HG03060 (cell line): Measurements from ENCODE around the gene KCNC4.

Source experiments
- ATAC-seq: cut with Tn5 transposase; IDR thresholded peaks from one replicate; pipeline ENCODE4 v1.9.1; 2021; ENCODE audit warnings: low read depth, moderate number of reproducible peaks; ENCODE audit not compliant: unreplicated experiment

The KCNC4 gene

GRCh38 chr1:110228381-110228780 lies 18.3 kb downstream of the KCNC4 start:
- ATAC-seq = no peak

DNA sequence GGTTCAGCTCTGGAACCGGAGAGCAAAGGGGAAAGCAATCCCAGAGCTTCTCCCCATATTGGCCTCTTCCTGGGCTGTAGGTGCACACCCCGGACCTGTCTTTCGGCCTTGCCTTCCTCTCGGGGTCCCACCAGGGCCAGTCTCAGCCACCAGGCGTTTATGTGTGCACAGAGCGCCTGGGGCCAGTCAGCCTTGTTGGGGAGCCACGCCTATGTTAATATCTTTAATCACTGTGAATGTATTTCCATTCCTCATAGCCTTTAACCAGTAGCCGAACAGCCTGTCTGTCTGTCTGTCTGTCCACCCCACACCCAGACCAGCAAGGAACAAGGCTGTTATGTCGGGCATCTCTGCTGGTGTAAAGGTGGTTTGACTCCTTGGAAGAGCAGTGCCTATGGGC lies 18.8 kb downstream of the KCNC4 start:
- ATAC-seq = no peak

GRCh38 chr1:110229348-110230001 lies 19.4 kb downstream of the KCNC4 start:
- no peak for ATAC-seq

GRCh38 chr1:110230381-110231199 lies 20.5 kb downstream of the KCNC4 start:
- no peak for ATAC-seq

DNA sequence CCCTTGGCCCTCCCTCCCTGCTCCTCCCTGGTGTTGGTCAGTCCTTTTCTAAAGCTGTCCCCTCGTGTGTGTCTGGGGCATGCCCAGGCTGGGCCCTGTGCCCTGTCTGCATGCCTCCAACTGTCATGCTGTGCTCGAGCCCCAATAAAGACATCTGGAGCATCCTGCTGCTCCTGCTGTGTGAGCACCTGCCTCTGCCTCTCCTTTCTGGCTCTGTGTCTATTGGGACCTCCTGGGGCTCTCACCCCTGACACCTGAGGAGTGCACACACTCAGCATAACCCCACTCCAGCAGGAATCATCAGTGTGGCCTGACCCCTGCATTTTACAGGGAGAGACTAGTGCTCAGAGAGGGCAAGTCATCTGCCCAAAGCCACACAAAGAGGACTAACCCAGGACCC lies 23.7 kb downstream of the KCNC4 start:
- ATAC-seq = no peak

- ATAC-seq = no peak
Observed at GRCh38 chr1:110234691-110235090, 24.6 kb downstream of the KCNC4 start.

DNA sequence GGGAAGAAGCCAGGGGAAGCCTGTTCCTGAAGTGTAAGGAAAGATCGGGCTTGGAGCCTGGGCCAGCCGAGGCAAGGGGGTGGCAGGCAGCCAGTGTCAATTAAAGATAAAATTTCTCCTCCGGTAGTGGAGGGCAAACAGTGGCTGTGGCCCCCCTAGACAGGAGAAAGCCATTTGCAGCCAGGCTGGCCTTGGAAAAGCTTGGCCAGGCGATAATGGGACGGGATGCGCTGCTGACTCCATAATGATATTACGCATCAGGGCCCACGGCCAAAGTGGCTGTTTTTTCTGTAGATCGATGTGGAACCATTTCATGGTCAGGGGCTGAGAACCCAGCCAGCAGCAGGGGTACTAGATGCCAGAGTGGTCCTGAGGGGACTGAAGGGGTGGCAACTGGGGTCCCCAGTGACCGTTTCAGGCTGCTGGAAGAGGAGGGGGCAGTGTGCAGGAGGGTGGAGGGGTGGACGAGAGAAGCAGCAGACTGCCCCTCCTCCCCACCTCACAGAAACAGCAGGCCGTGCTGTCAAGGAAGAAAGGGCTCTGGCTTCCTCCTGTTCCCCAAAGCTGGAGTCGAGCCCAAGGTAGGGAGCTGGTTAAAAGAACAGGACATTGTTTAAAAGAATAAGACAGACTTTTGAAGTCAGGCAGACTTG lies 25.2 kb downstream of the KCNC4 start:
- ATAC-seq = no peak

- ATAC-seq = no peak
Observed at GRCh38 chr1:110235834-110236682, 25.9 kb downstream of the KCNC4 start.

DNA sequence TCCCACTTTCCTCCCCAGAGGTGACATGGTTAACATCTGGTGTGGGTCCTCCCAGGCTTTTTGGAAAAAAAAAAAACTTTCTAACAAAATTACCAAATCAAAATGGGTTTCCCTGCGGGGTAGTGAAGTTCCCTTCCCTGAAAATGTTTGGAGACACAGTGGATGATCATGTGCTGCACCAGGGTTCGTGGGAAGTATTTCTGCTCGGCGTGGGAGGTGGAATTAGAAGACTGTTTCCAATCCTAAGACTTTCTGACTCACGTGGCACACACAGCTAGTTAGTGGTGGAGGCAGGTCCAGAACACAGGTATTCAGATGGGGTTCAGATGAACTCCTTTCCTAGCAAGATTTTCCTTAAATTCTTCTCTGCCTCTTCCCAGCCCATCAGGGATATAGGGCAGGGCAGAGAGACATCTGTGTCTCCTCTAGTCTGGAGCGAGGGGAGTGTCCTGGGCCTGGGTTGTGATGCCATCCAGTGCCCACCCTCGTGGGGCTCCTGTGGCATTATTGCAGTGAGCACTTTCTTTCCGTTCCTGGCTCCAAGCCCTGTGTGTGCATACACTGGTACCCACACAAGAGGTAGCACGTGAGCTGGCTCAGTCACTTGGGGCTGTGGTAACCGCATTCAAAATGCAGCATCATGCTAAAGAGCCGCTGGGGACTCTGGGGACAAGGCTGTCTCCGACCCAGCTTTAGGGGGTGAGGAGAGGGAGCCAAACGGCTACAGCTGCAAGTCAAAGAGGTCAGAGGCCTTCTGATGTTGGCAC lies 27.5 kb downstream of the KCNC4 start:
- ATAC-seq = no peak

DNA sequence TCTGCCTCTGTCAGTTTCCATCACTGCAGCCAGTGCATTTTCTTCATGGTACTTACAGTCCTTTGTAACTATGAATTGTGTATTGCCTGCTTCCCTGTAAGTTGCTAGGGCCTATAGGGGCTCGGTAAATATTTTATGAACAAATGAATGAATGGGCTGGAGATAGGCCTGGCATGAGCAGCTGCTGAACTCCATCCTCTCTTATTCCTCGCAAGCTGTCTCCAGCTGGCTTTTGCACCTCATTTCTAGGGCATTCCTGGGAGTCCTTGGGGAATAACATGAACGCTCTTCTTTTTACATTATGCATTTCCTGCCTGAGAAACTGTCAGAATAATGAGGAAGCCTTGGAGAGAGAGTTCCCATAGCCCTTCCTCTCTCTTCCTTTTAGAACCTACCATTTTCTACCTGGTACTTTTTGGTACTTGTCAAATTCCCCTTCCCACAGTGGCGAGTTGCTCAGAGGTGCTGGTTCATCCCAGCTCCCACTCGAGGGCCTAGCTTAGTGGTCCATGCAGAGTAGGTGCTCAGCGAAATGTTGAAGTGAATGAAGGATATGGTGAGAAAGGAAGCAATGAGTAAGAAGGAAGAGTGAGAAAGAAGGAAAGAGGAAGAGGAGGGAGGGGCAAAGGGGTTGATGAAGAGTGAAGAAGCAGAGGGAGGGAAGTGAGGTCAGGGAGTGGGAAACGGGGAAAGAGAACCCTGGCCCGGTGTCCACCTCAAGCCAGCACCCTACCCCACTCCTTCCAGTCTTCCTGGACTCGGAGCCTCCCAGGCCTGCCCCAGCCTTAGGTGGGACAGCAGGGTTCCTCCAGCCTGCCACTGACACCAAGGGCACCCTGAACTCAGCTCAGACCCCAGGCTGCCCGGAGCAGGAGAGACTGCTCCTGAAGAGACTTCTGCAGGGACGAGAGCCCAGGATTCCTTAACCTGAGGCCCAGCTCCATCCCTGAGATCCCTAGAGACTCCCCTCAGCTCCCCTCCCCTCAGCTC lies 29.6 kb downstream of the KCNC4 start:
- ATAC-seq = no peak

DNA sequence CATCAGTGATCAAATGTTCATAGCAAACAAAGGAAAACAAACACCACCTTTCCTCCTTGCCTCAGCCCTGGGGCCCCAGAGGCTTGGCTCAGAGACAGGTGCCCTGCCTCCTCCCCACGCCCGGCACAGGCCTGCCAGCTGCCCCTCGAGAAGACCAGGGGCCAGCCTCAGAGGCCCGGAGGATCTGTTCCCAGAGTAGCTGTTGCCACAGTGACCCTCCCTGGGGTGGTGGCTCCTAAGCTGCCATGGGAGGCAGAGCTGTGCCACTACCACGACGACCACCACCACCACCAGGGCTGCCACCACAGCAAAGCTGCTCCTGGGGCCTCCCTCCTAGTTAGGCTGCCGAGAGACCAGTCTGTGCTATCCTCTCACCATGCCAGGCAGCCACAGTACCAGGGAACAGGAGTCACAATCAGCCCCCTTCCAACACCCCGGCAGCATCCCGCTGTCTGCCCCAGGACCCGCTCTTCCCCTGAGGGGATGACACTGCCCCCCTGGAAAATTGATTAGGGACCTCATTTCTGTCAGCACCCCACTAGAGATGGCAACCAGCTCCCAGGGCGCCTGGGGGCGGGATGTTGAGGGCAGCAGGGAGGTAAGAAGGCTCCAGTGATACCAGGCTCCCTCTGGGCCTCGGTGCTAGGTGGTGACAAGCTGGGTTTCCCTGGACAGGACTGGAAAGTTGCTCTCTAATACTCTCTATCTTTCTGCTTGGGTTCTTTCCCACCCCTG lies 30.5 kb downstream of the KCNC4 start:
- no peak for ATAC-seq

DNA sequence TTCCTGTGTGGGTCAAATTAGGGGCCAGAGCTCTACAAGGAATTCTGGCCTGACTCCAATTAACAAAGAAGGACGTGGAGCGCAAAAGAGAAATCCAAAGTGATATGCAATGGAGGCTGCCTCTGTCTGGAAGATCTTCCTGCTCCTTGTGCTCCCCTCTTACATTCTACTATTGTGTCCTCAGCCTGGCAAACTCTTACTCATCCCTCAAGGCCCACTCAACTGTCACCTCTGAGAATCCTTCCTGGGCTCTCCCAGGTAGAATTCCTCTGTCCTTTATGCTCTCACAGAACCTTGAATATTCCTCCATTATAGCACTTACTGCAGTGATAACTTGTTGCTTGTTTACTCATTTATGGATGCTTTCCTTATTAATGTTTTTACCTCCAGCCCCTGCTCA lies 31.4 kb downstream of the KCNC4 start:
- no peak for ATAC-seq

GRCh38 chr1:110242062-110242461 lies 31.9 kb downstream of the KCNC4 start:
- ATAC-seq = no peak

GRCh38 chr1:110242731-110243130 lies 32.6 kb downstream of the KCNC4 start:
- ATAC-seq = no peak

DNA sequence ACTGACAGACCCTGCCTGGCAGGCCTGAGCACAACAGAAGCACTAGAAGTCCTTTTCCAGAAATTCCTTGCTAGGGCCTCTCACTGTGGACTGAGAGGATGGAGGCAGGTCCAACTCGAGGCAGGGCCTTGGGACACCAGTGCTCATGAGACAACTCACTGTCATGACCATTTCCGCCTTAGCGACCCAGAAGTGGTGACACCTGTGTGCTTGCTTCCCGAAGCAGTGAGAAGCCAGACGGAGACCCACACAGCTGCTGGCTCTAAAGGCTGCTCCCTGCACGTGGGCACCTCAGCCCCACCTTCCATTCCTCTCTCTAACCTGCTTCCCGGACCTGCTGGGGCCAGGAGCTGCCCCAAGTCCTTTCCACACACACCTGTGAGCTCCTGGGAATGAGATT lies 33.0 kb downstream of the KCNC4 start:
- ATAC-seq = no peak

DNA sequence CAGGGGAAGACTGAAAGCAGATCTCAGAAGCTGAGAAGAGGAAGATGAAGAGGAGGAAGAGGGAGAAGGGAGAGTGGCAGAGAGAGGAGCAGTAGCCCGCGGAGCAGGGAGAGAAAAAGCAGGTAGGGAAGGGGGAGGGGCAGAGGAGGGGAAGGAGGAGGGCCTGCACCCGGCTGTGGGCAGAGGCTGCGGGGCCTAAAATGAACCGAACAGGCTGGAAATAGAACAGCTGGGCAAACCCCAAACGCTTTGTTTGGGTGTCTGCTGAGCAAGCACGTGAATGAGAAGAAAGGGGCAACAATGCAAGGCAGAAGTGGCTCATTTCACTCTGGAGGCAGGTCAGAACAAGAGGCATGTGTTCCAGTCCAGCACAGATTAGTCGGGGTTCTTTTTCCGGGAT lies 33.5 kb downstream of the KCNC4 start:
- ATAC-seq = no peak

DNA sequence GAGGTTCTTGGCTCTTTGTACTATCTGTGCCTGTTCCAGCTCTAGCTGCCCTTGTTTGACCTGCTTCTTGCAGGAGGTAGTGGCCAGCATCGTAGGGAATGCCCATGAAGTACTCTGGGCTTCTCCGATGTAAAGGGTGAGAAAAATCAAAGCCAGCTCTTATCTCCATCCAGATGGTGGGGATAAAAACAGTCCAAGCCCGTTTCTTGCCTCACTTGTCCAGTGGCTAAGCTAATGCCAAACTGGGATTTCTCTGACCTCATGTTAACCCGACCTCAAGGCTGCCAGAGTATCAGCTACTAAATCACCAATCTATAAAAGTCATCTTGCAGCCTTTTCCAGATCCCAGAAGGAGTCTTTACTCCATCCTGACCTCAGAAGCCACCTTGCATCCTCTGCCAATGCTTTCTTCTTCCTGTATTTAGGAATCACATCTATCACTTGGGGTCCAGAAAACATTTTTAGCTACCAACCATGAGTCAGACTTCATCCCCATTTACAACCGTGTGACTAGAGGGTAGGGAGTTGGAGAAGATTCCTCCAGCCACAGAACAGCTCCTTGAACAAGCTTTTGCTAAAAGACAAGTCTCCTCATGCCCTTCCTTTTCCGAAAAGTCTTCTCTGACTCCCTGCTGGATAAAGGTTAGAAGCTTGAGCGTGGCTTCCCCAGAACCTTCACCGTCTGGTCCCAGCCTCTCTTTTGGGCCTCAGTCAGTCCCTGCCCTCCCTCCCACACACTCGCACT lies 35.9 kb downstream of the KCNC4 start:
- no peak for ATAC-seq

DNA sequence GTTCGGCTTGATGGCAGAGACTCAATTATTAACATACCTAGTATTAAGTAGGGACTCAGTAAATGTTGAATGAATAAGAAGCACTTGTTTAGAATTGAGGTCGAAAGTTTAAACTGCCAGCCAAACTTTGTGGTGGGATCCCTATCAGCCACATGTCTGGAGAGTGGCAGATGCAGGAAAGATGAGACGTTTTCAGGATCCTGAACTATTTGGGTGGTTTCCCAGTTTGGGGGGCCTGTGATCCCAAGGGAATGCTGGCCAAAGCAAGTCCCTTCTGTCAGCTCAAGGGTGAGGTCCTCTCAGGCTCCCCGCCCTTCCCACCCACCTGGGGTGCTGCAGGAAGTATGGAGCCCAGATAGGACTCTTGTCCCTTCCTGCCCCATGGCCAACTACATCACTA lies 38.6 kb downstream of the KCNC4 start:
- no peak for ATAC-seq
